Muscle of leg (tissue), 11 donors: ENCODE data around the gene SORBS1. TPM values are rescaled to one million over a fixed set of nuclear protein-coding genes. Genes with fewer than 3 reads are reported as not detected.

Experiments used
- DNase-seq: peaks from one replicate; pipeline ENCODE4 v3.0.0; 2013
- H3K27ac ChIP-seq: one replicate; pipeline ENCODE4 v1.5.1; 2013; ENCODE audit warnings: mild to moderate bottlenecking, low read length, control low read depth
- H3K27me3 ChIP-seq: one replicate; pipeline ENCODE4 v1.6.1; 2013; ENCODE audit warnings: low read length; ENCODE audit not compliant: control insufficient read depth, insufficient read depth
- H3K36me3 ChIP-seq: one replicate; pipeline ENCODE4 v1.6.1; 2013; ENCODE audit warnings: low read length; ENCODE audit not compliant: control insufficient read depth, insufficient read depth
- H3K4me1 ChIP-seq: one replicate; pipeline ENCODE4 v1.6.1; 2013; ENCODE audit warnings: low read length; ENCODE audit not compliant: control insufficient read depth, insufficient read depth
- H3K4me3 ChIP-seq: one replicate; pipeline ENCODE4 v1.5.1; 2013; ENCODE audit warnings: low read length, control low read depth
- H3K9me3 ChIP-seq: replicated peaks from 2 replicates; pipeline ENCODE4 v1.6.1; 2013; ENCODE audit warnings: low read depth, low read length; ENCODE audit not compliant: control insufficient read depth
- whole genome bisulfite sequencing: methylation state at CpG from one replicate; pipeline ENCODE4 v1.1.5; 2013; ENCODE audit warnings: missing lambda C conversion rate; ENCODE audit not compliant: insufficient coverage; 5-methylcytosine and 5-hydroxymethylcytosine counted together
- polyA plus RNA-seq, 8 donors: library from polyadenylated mRNA; unstranded; fragments of 120-200 nt; gene quantifications; one replicate each; pipeline versions ENCODE4 v1.2.1 to v1.2.3, GENCODE V29; 2013; ENCODE audit warnings: inconsistent platforms in 1 of 8, low replicate concordance in 1 of 8; ENCODE audit not compliant: insufficient read length in 8 of 8, insufficient read depth in 1 of 8
- total RNA-seq: library from RNA; stranded (reverse); fragments of 120-200 nt; gene quantifications from one replicate; pipeline ENCODE4 v1.2.4, GENCODE V29; 2013

Gene SORBS1
- total and polyA plus RNA-seq, 9 donors, result 50.4 to 104 (median 57.8) TPM

DNA sequence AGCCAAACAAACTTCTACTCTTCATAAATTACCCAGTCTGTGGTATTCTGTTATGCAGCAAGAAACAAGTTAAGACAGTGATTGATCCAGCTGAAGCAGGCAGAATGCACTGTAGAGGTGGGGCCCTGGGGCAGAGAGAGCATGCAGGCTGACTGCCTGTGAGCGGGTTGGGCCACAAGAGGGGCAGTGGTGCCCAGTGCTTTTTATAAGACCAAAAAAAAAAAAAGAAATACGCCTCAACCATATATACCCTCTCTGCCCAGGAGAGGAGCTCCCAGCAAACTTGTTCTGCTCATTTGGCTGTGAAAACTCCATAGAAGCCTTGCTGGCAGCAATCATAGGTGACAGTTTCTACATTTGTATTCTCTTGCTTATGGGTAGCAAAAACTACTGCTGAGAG is 104.7 kb downstream of the SORBS1 start:
- no peaks in the 10 kb centered on the region for H3K9me3 ChIP-seq
- peaks cover 15% of the 10 kb centered on the region for H3K4me1 ChIP-seq
- no peak overlapping the region for H3K4me3 ChIP-seq
- no peak overlapping the region for H3K27ac ChIP-seq
- H3K36me3 ChIP-seq, result no peaks in the 10 kb centered on the region
- WGBS, result no CpG with 5 or more reads among the region's 2 CpGs
- no peak for DNase-seq
- no peaks in the 10 kb centered on the region for H3K27me3 ChIP-seq

DNA sequence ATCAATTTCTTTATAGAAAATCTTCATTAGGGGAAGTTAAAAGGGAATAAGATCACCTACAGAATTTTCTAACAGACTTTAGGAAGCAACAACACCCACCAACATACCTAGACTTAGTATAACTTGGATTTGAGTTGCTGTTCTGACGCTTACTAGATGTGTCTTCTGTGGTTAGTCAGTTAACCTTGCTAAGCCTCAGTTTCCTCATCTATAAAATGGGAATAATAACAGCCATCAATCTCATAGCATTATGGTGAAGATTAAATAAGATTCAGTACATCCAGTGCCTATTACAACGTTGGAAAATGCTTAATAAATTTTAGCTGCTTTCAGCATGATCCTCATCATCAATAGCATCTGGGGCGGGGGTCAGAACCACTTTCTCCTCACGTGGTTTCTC is 106.2 kb downstream of the SORBS1 start:
- H3K27ac ChIP-seq, result no peak overlapping the region
- DNase-seq, result no peak
- no peaks in the 10 kb centered on the region for H3K27me3 ChIP-seq
- H3K4me3 ChIP-seq, result no peak overlapping the region
- no peaks in the 10 kb centered on the region for H3K36me3 ChIP-seq
- no peaks in the 10 kb centered on the region for H3K9me3 ChIP-seq
- WGBS, result 86% methylated on average over 1 of the region's 4 CpGs
- H3K4me1 ChIP-seq, result peaks cover 16% of the 10 kb centered on the region

DNA sequence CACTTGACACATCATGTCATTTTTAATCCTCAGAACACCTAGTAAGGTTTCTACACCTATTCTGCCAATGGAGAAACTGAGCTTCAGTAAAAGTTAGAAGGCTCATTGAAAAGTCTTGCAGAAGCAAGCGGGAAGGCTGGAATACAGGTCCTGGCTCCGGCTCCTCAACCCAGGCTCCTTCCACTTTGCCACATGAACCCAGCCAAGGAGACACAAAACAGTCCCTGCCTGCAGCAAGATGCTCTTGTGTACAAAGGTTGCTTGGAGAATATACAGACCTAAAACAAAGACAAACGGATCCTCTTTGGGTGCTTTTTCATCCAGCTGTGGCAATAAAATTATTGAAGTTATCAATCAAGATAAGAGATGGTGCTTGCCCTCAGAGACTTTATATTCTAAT is 106.8 kb downstream of the SORBS1 start:
- no peaks in the 10 kb centered on the region for H3K9me3 ChIP-seq
- no peak overlapping the region for H3K27ac ChIP-seq
- 40% methylated on average over 1 of the region's 3 CpGs for WGBS
- DNase-seq, result no peak
- H3K4me1 ChIP-seq, result peaks cover 11% of the 10 kb centered on the region
- no peak overlapping the region for H3K4me3 ChIP-seq
- H3K36me3 ChIP-seq, result no peaks in the 10 kb centered on the region
- no peaks in the 10 kb centered on the region for H3K27me3 ChIP-seq

DNA sequence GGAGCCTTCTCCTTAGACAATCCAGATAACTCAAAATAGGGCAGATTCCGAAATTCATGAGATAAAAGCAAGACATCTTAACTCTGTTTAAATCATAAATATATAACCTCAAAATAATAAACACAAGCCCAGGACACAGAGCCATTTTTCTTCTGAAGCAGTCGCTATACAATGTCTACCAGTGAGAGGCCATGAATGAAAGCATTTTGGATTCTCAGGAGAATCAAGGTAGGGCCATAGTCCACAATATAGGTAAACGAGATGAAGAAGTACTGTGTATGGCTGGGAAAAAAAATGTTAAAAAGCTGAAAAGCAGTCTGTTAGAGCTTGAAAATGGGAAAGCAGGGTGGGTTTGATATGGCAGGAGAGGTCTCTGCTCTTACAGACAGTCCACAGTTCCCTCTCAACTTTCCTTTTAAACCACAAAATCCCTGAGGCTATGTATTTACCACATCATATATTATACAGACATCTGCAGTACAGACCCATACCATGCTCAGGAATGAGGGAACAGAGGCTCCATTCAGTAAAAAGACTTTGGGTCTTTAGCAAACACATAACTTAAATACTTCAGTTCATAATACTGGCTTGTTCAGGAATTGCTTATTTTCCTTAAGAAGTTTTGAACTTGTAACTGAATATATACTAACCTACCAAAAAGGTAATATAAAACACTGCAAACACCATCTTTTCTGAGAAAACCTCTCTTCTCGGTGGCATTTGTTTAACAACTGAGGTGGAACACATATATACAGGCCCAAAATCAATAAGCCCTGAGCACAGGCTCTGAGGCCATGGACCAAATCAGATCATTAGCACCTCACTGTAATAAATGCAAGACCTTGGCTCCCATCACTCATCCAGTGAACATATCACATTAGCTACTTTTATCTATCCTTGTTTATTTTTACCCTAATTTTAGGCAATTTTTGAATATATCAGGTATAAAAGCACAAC is 109.3 kb downstream of the SORBS1 start:
- Histone ChIP-seq H3K4me1 (peaks cover 23% of the 10 kb centered on the region), H3K4me3 (no peak overlapping the region)

DNA sequence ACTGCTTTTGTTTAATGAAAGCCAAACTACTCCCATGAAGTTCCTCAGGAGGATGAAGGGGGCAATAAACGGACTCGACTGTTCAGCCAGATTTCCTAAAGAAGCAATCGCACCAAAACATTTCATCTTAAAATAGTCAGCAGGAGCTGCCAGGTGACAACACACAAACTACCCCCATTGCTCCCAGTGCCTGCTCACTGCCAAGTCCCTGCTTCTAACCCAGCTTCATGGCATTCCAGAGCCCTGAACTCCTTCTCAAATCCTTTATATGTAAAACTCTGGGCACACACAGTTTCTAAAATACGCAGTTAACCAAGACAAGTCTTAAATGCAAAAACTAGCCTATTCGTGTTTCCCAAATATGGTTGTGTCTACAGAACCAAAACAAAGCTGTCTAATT is 110.0 kb downstream of the SORBS1 start:
- no peaks in the 10 kb centered on the region for H3K9me3 ChIP-seq
- 53% methylated on average over 5 of the region's 5 CpGs for WGBS
- no peak for DNase-seq
- no peak overlapping the region for H3K4me3 ChIP-seq
- H3K36me3 ChIP-seq, result no peaks in the 10 kb centered on the region
- H3K27ac ChIP-seq, result peak overlapping the region; percentile 65
- H3K27me3 ChIP-seq, result no peaks in the 10 kb centered on the region
- H3K4me1 ChIP-seq, result peaks cover 23% of the 10 kb centered on the region

More for the DNA sequence above, 109.3 kb downstream of the SORBS1 start:
- Histone ChIP-seq H3K9me3 (no peaks in the 10 kb centered on the region), H3K36me3 (no peaks in the 10 kb centered on the region), H3K27me3 (no peaks in the 10 kb centered on the region), H3K27ac (peak overlapping the region; percentile 65)
- 12% methylated on average over 2 of the region's 4 CpGs for WGBS
- DNase-seq, result no peak

DNA sequence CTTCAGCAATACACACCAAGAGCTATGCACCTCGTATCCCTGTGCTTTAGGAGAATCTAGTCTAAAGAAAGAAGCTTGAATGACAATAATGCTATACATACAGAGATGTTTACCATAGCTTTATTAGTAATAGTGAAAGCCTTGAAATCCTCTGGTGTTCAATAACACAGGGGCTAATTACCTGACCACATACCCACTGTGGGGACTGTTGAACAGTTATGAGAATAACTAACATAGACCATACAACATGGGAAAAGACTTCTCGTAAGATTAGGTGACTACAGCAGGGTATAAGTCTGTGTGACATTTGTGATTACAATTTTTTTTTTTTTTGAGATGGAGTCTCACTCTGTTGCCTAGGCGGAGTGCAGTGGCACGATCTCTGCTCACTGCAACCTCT is 111.0 kb downstream of the SORBS1 start:
- no peak for DNase-seq
- Histone ChIP-seq H3K27ac (no peak overlapping the region), H3K4me1 (peaks cover 32% of the 10 kb centered on the region), H3K27me3 (no peaks in the 10 kb centered on the region), H3K9me3 (no peaks in the 10 kb centered on the region), H3K4me3 (no peak overlapping the region), H3K36me3 (no peaks in the 10 kb centered on the region)
- WGBS, result 88% methylated on average over 2 of the region's 4 CpGs

DNA sequence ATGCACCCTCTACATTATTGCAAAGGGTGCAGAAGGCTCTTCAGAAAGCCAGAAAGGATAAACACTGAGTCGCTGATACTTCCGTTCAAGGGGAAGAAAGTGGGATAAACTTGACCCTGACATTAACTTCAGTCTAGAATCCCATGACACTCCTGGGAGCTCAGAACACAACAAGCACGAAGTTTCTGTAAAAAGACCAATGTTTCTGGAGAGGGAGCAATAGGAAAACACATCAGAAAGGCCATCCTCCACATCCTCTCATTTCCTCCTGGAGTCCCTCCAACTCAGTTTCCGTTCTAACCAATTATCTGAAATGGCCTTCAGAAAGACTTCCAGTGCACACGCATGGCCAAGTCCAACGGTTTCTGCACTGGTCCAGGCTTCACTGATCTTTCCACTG is 113.5 kb downstream of the SORBS1 start:
- Histone ChIP-seq H3K36me3 (no peaks in the 10 kb centered on the region), H3K27ac (peak overlapping the region; percentile 69), H3K27me3 (no peaks in the 10 kb centered on the region), H3K4me3 (no peak overlapping the region), H3K9me3 (no peaks in the 10 kb centered on the region), H3K4me1 (peaks cover 40% of the 10 kb centered on the region)
- peak; percentile 98 for DNase-seq
- 16% methylated on average over 3 of the region's 6 CpGs for WGBS

DNA sequence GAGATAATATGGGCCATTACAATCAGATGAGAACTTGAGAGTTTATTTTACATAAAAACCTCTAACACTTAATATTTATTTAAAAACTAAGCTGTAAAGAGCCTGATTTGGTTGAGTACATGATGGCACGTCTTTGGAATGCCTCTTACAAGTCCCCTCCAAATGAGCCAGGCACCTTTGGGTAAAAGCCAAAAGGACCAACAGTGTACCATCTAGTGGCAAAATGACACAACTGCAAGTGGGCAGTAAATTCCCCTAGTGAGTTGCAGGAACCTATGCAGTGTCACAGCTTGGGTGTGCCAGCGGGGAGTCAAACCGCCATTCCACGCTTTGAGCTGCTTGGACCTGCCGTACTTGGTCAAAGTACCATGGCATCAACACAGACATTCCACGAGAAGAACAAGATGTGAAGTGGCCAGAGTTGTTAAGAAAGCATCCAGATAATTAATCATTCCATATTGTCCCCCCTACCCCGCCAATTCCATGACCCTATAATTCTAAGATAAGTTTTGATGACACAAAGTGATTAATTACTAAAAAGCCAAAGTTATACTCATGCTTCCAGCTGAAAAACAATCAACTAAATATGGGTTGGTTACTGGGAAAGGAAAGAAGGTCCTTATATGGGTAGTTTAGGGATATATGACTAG is 115.2 kb downstream of the SORBS1 start:
- DNase-seq, result peak; percentile 61
- Histone ChIP-seq H3K9me3 (no peaks in the 10 kb centered on the region), H3K36me3 (no peaks in the 10 kb centered on the region), H3K27me3 (no peaks in the 10 kb centered on the region), H3K27ac (peak overlapping the region; percentile 44), H3K4me3 (no peak overlapping the region), H3K4me1 (peaks cover 34% of the 10 kb centered on the region)
- WGBS, result 60% methylated on average over 1 of the region's 7 CpGs

DNA sequence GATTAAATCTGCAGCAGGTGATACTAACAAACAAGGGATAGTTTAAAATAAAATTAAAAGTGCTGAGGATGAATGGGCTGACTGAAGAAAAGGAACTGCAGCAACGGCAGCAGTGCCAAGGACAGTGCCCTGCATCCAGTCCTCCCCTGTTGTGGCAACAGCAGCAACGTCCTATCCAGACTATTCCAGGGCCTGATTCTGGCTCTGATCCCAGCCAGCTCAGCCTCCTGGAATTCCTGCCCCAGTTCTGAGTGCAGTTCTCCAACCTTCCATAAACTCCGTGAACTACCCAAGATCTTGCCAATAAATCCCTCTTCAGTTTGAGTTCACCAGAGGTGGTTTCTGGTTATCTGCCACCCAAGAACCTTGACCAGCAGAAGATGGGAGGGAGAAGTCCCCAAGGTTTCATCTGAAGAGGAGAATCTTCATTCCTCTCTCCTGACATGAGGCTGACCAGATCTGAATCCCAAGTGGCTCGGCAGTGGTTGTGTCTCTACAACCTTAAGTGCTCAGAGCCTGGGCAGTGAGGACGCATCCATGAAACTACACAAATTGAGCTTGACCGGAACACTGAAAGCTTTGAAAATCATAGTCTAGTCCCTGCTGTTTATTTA is 115.8 kb downstream of the SORBS1 start:
- Histone ChIP-seq H3K4me3 (no peak overlapping the region), H3K36me3 (no peaks in the 10 kb centered on the region), H3K27me3 (no peaks in the 10 kb centered on the region), H3K27ac (peak overlapping the region; percentile 44), H3K9me3 (no peaks in the 10 kb centered on the region), H3K4me1 (peaks cover 34% of the 10 kb centered on the region)
- WGBS, result 0% methylated on average over 2 of the region's 6 CpGs
- DNase-seq, result peak; percentile 62

DNA sequence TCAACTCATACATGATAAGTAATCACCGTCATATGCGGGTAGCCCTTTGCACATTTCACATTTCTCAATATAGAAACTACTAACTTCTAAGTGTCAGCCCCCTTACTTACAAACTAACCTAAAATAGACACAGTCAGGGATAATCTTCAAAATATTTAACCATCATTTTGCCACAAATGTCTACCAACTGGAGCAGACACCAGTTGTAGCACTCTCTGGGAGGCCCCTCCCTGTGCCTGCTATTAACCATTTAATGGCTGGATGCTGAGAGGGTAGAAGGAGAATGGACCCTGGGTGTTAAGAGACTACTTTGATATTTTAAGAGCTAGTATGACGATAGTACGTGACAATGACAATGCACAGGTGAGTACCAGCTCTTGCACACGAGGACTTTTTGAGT is 116.4 kb downstream of the SORBS1 start:
- peaks cover 34% of the 10 kb centered on the region for H3K4me1 ChIP-seq

More for the DNA sequence above, 116.4 kb downstream of the SORBS1 start:
- Histone ChIP-seq H3K4me3 (no peak overlapping the region), H3K9me3 (no peaks in the 10 kb centered on the region), H3K27me3 (no peaks in the 10 kb centered on the region), H3K27ac (no peak overlapping the region), H3K36me3 (no peaks in the 10 kb centered on the region)
- WGBS, result 74% methylated on average over 4 of the region's 5 CpGs
- DNase-seq, result no peak
